SJSA1 (cell line): ENCODE measurements around the gene SYNE1. TPM values are rescaled to one million over a fixed set of nuclear protein-coding genes. Genes with fewer than 3 reads are reported as not detected.

ENCODE experiments used
- DNase-seq, 2 experiments: peaks; one replicate each; pipeline ENCODE4 v3.0.0-alpha.2; 2015 to 2020; ENCODE audit warnings: low spot score in 2 of 2, low read depth in 1 of 2
- H3K27ac ChIP-seq: fragments of 250-450 bp; sonication (Bioruptor Pico); 2 replicates; pipeline ENCODE4 v1.5.1; 2020; ENCODE audit warnings: mild to moderate bottlenecking, moderate library complexity
- H3K27me3 ChIP-seq: fragments of 250-450 bp; sonication (Bioruptor Pico); replicated peaks from 2 replicates; pipeline ENCODE4 v1.5.1; 2020; ENCODE audit warnings: mild to moderate bottlenecking, moderate library complexity
- H3K36me3 ChIP-seq: fragments of 250-450 bp; sonication (Bioruptor Pico); 2 replicates; pipeline ENCODE4 v1.5.1; 2020; ENCODE audit warnings: mild to moderate bottlenecking
- H3K4me1 ChIP-seq: fragments of 250-450 bp; sonication (Bioruptor Pico); replicated peaks from 2 replicates; pipeline ENCODE4 v1.6.1; 2021; ENCODE audit warnings: mild to moderate bottlenecking
- H3K4me3 ChIP-seq: fragments of 250-450 bp; sonication (Bioruptor Pico); 2 replicates; pipeline ENCODE4 v1.5.1; 2020; ENCODE audit warnings: mild to moderate bottlenecking
- H3K9me3 ChIP-seq: fragments of 250-450 bp; sonication (Bioruptor Pico); replicated peaks from 2 replicates; pipeline ENCODE4 v1.5.1; 2020; ENCODE audit warnings: mild to moderate bottlenecking
- total RNA-seq: library from RNA; depleted of rRNA; stranded (reverse); fragments of >200 nt; shearing (Covaris generic); gene quantifications from 2 replicates; pipeline ENCODE4 v1.2.3, GENCODE V29; 2014

SYNE1 gene
- total RNA-seq, 1 experiment from 2014 or later: 53.6 TPM

DNA sequence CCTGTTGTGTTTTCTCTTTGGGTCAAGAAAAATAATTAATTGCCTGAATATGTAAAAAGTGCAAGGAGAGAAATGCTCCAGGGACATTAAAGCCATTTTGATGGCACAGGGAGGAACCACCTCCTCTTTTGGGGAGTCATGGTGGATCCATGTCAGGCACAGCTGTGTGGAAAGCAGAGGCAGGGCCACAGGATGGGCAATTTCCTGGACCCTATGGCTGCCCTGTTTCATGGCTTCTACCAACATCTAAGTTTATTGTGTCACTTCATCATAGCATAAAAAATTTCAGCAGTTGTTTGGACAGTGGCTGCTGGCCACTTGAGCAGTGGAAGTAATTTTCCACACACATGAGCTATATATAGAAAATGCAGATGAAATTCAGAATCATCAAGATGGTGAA lies 238.2 kb downstream of the SYNE1 start:
- Histone ChIP-seq H3K36me3 (no peaks in the 10 kb centered on the region), H3K4me1 (peaks cover 10% of the 10 kb centered on the region), H3K27ac (no peak overlapping the region), H3K27me3 (no peaks in the 10 kb centered on the region), H3K9me3 (no peaks in the 10 kb centered on the region), H3K4me3 (no peak overlapping the region)
- DNase-seq: no peak

DNA sequence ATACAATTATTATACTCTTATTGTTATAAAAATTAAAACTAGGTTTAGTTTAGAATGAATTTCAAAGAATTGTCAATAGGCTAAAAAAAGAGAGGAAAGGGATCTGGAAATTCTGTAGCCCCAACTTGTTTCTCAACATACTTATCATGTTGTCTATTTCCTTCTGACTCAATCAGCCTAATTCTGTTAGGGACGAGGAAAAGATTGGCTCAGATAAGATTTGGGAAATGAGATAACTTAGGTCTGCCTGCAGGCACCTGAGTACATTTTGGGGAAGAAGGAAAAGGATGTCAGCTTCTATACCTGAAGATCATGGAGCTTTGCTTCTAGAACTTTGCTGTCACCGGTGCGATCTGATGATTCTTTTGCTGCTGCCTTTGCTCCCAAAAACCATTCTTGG lies 238.8 kb downstream of the SYNE1 start:
- Histone ChIP-seq H3K27me3 (no peaks in the 10 kb centered on the region), H3K27ac (no peak overlapping the region), H3K36me3 (no peaks in the 10 kb centered on the region), H3K4me3 (no peak overlapping the region), H3K4me1 (peaks cover 10% of the 10 kb centered on the region), H3K9me3 (no peaks in the 10 kb centered on the region)
- DNase-seq: no peak

DNA sequence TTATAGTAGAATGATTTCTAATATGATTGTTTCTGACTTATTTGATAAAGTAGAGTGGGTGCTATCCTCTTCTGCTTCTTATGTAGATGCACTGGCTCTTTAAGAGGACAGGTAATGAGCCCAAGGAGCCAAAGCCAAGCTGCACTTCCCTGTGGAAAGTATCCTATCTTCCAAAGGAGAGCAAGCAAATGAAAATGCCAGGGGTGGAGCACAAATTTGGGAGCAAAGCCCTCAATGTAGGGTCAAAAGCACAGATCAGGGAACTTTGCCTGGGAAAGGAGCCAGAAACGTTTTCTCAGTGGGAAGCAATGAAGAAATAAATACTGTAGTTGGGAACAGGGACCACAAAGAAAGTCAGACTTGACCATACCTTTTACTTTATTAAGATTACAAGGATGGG lies 242.9 kb downstream of the SYNE1 start:
- Histone ChIP-seq H3K4me1 (no peaks in the 10 kb centered on the region), H3K9me3 (no peaks in the 10 kb centered on the region), H3K27ac (no peak overlapping the region), H3K4me3 (no peak overlapping the region), H3K27me3 (no peaks in the 10 kb centered on the region), H3K36me3 (no peaks in the 10 kb centered on the region)
- DNase-seq: no peak

DNA sequence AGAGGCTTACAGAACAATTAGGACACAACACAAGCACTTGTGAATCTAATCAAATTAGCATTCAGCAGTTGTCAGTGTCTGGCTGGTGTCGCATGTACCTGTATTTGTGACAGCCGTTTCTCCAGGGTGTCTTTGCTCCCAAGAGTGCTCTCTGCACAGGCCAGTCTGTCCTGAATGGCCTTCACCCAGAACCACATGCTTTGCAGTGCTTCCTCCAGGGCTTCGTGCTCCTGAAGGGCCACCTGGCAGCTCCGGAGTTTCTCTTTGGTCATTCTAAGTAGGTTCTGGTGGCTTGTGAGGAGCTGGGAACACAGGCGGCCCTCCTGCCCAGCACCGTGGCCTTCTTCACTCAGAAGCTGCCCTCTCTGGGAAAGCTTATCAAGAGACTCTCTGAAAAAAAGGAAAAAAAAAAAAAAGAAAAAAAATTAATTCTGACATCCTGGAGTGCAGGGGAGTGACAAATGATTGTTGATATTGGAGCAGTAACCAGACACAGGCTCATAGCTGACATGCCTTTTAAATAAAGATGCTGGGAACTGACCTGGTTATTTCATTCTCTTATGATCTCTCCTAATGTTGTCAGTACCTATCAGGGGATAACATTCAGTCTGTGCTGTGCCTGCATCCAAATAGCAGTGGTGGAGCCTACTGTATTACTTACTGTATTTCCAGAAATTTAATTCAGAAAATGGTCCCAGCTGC lies 245.8 kb downstream of the SYNE1 start:
- Histone ChIP-seq H3K36me3 (no peaks in the 10 kb centered on the region), H3K27me3 (no peaks in the 10 kb centered on the region), H3K4me3 (no peak overlapping the region), H3K4me1 (no peaks in the 10 kb centered on the region), H3K27ac (no peak overlapping the region), H3K9me3 (no peaks in the 10 kb centered on the region)
- no peak for DNase-seq

DNA sequence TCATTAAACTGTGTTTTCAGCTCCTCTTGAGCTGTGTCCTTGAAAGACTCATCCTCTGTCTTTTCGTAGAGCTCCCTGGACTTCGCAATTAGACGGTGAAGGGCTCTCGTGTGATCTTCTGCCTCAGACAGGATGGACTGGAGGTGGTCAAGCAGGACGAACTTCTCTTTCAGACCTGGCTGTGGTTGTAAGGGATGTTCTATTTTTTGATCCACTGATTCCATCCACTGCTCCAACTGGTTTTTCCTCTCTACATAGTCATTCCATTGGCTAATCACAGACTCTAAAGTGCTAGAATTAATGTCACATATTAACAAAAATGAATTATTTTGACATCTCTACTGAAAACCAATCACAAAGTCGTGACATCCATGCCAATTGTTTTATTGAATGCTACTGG lies 250.1 kb downstream of the SYNE1 start:
- no peaks in the 10 kb centered on the region for H3K4me1 ChIP-seq
- no peak overlapping the region for H3K4me3 ChIP-seq
- H3K27me3 ChIP-seq: no peaks in the 10 kb centered on the region
- H3K36me3 ChIP-seq: no peaks in the 10 kb centered on the region
- no peaks in the 10 kb centered on the region for H3K9me3 ChIP-seq
- no peak overlapping the region for H3K27ac ChIP-seq
- DNase-seq: no peak

DNA sequence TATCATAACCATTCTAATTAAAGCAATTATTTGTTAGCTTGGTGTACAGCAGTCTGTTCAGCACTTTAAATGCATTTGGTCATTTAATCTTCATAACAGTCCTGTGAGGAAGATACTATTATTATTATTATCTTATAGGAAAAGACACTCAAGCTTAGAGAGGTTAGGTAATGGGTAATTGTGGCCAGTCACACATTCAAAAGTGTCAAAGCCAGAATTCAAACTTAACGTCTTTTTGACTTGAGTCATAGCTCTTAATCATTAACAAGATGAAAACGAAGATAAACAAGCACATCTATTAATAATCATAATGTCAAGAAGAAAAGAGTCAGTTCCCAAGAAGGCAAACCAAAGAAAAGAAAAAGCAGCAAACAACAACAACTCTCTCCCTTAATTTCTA lies 251.0 kb downstream of the SYNE1 start:
- H3K4me1 ChIP-seq: peaks cover 6% of the 10 kb centered on the region
- no peaks in the 10 kb centered on the region for H3K36me3 ChIP-seq
- no peak overlapping the region for H3K4me3 ChIP-seq
- DNase-seq: no peak
- H3K27me3 ChIP-seq: no peaks in the 10 kb centered on the region
- H3K9me3 ChIP-seq: no peaks in the 10 kb centered on the region
- no peak overlapping the region for H3K27ac ChIP-seq

DNA sequence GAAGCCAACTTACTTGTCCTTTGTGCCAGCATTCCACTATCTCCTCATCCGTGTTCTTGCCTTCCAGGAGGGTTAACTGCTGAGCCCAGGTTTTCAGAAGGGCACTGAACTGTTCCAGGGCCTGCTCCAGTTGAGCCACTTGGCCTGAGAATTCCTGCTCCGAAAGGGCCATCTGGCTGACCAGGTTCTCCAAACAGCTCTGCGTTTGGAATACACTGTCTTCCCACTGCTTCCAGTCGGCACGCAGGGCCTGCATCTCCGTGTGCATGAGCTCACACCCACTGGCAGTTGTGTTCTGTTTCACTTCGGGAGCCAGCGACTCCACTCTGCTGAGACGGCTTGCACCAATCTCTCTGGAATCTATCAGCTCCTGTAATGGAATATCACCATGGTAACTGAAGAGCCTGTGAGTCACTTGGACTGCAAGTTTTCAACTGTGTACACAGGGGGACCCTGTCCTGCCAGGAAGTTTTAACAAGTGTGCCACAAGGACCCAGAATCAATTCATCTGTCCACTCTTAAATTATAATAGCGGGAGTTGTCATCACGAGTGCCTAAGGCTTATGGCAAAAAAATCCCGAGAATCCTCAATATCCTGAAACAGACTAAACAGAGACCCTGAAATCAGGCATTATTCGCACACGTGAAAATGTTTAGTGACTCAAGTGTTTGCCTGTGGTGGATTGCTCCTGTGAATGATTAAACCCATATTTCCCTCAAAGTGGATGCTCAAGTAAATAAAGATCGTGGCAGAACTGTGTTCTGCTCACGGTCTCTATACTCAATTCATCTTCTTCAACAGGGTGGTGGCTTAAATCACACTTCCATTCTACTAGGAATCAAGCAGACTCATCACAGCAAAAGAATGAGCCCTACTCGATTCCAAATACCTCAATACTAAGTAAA lies 255.9 kb downstream of the SYNE1 start:
- H3K27ac ChIP-seq: peak overlapping the region; percentile 91
- peaks cover 8% of the 10 kb centered on the region; the same call in 1 of the 2 replicates for H3K36me3 ChIP-seq
- DNase-seq: peak; percentile 84 to 86
- peaks cover 24% of the 10 kb centered on the region for H3K4me1 ChIP-seq
- H3K9me3 ChIP-seq: no peaks in the 10 kb centered on the region
- no peaks in the 10 kb centered on the region for H3K27me3 ChIP-seq
- H3K4me3 ChIP-seq: peak overlapping the region; percentile 46

DNA sequence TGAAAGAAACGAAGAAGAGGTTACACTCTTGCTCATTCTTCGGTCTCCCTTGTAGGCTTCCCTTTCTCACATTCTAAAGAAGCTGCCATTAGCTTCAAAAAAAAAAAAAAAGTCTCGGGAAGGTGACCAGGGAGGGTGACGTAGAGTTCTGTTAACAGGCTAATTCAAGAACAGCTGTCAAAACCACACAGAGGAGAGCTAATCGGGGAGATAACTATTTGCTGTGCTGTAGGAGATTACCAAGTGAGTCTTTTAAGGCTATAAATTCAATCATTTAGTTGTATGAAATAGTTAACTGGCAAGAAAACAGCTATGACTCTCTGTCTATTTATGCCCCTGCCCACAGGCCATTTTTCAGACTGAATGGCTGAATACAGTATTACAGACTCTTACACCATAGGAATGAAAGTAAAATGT lies 256.8 kb downstream of the SYNE1 start:
- Histone ChIP-seq H3K4me1 (peaks cover 24% of the 10 kb centered on the region), H3K36me3 (peaks cover 13% of the 10 kb centered on the region; the same call in 1 of the 2 replicates), H3K9me3 (no peaks in the 10 kb centered on the region), H3K27ac (peak overlapping the region; percentile 91), H3K4me3 (peak overlapping the region; percentile 46), H3K27me3 (no peaks in the 10 kb centered on the region)
- DNase-seq: peak in 1 of 2 experiments; percentile 70

DNA sequence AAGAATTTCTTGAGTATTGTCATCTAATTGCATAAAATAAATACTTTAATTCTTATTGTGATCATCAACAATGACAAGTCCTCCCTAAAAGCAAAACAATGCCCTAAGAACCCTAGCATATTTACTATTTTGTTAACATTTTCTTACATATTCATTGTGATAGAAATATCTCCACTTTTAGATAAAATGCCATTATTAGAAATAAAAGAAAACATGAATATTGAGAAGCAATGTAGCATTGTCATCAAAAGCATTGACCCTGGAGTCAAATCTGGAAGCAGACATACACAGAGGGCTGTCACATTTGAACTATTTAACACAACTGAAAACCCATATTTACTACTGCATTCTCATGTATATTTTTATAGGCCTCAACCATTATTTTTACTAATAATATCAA lies 257.7 kb downstream of the SYNE1 start:
- no peak for DNase-seq
- Histone ChIP-seq H3K27me3 (no peaks in the 10 kb centered on the region), H3K27ac (peak overlapping the region; percentile 91), H3K4me3 (peak overlapping the region; percentile 46), H3K36me3 (peaks cover 13% of the 10 kb centered on the region), H3K9me3 (no peaks in the 10 kb centered on the region), H3K4me1 (peaks cover 24% of the 10 kb centered on the region)

DNA sequence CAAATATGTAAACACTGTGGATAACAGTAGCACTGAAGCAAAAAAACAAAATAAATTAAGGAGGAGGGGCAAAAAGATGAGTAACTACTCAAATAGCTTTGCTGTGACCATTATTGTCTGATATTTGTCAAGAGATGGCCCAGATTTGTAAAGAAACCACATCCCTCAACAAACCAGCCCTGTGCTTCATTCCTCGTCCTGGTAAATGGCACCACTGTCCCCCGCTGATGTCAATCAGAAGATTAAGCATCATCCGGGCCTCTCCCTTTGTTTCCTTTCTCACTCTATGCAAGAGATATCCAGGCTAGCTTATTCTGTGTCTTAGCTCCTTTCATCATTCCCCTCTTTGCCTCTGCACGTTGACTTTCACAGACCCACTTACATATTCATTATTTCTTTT lies 259.0 kb downstream of the SYNE1 start:
- Histone ChIP-seq H3K27me3 (no peaks in the 10 kb centered on the region), H3K4me3 (no peak overlapping the region), H3K27ac (peak overlapping the region; percentile 91), H3K9me3 (no peaks in the 10 kb centered on the region), H3K4me1 (peaks cover 24% of the 10 kb centered on the region), H3K36me3 (peaks cover 24% of the 10 kb centered on the region)
- peak; percentile 72 to 82 for DNase-seq

DNA sequence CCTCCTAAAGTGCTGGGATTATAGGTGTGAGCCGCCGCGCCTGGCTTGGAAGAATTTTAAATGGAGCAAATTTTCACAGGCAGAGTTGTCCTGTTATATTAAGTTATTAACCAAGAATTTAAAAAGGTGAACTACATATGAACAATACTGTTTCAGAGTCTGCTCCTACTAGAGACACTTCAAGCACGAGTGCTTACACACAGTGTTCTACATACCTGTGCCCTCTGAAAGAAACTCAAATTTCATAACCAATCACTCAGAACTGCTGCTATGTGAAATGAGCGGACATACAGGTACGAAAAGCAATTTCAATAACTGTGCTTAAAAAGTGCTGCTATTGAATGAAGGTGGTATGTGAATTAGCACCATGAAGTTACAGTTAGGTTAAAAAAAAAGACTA lies 262.0 kb downstream of the SYNE1 start:
- H3K4me1 ChIP-seq: peaks cover 18% of the 10 kb centered on the region
- DNase-seq: no peak
- H3K27me3 ChIP-seq: no peaks in the 10 kb centered on the region
- H3K4me3 ChIP-seq: no peak overlapping the region
- no peaks in the 10 kb centered on the region for H3K9me3 ChIP-seq
- peaks cover 37% of the 10 kb centered on the region for H3K36me3 ChIP-seq
- no peak overlapping the region for H3K27ac ChIP-seq

DNA sequence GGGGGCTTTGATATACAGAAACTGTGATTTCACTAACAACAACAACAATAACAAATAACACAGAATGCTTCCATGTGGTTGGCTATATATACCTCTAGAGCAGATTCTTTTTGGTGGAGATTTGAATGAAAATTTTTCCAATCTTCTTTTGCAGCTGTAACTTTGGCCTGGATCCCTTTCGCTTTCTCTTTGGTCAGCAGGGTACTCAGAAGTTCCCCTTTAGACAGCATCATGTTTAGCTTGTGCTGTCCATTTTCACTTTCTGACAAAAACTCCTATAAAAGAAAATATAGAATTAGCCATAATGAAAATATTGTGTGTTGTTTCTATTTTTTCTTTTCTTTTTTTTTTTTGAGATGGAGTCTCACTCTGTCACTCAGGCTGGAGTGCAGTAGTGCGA lies 264.2 kb downstream of the SYNE1 start:
- Histone ChIP-seq H3K9me3 (no peaks in the 10 kb centered on the region), H3K4me3 (no peak overlapping the region), H3K27me3 (no peaks in the 10 kb centered on the region), H3K27ac (no peak overlapping the region), H3K36me3 (peaks cover 55% of the 10 kb centered on the region), H3K4me1 (peaks cover 3% of the 10 kb centered on the region)
- no peak for DNase-seq

DNA sequence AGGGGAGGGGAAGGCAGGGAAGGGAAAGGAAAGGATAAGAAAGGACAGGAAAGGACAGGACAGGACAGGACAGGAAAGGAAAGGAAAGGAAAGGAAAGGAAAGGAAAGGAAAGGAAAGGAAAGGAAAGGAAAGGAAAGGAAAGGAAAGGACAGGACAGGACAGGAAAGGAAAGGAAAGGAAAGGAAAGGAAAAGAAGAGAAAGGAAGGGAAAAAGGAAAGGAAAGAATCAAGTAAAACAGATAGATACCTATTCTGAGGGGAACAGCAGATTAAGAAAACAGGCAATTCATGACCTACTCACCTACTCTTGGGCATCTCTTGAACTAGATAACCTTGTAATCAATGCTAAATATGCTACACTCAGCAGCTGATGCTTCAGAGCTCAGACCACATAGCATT lies 265.4 kb downstream of the SYNE1 start:
- DNase-seq: no peak
- Histone ChIP-seq H3K4me3 (no peak overlapping the region), H3K9me3 (no peaks in the 10 kb centered on the region), H3K27me3 (no peaks in the 10 kb centered on the region), H3K36me3 (peaks cover 61% of the 10 kb centered on the region), H3K27ac (no peak overlapping the region), H3K4me1 (no peaks in the 10 kb centered on the region)
